Astrocyte (in vitro differentiated cells and primary cell): ENCODE results near the gene NTRK1. TPM values are rescaled to one million over a fixed set of nuclear protein-coding genes. Genes with fewer than 3 reads are reported as not detected.

Source experiments
- DNase-seq: peaks from one replicate; pipeline ENCODE4 v3.0.0-alpha.2; 2010; ENCODE audit warnings: low read depth
- FAIRE-seq: peaks from 2 replicates; lab custom pipeline; 2011; peaks lifted over from hg19 to GRCh38; lab: Jason Lieb, UNC
- H2AFZ ChIP-seq: 2 replicates; pipeline ENCODE4 v1.6.0; 2012; ENCODE audit warnings: low read depth, low read length, inconsistent platforms
- H3K27ac ChIP-seq: 2 replicates; pipeline ENCODE4 v1.5.1; 2011; ENCODE audit warnings: low read depth, low read length, inconsistent platforms
- H3K27me3 ChIP-seq: 2 replicates; pipeline ENCODE4 v1.6.0; 2011; ENCODE audit warnings: low read length, inconsistent platforms; ENCODE audit not compliant: insufficient read depth
- H3K36me3 ChIP-seq: 2 replicates; pipeline ENCODE4 v1.5.1; 2011; ENCODE audit warnings: low read length, inconsistent platforms; ENCODE audit not compliant: insufficient read depth
- H3K4me1 ChIP-seq: 2 replicates; pipeline ENCODE4 v1.5.1; 2011; ENCODE audit warnings: low read length, inconsistent platforms; ENCODE audit not compliant: insufficient read depth
- H3K4me2 ChIP-seq: 2 replicates; pipeline ENCODE4 v1.6.0; 2012; ENCODE audit warnings: low read length, inconsistent platforms
- H3K4me3 ChIP-seq: 2 replicates; pipeline ENCODE4 v1.5.1; 2011; ENCODE audit warnings: low read depth, mild to moderate bottlenecking, low read length, inconsistent platforms; ENCODE audit not compliant: insufficient read depth
- H3K79me2 ChIP-seq: 2 replicates; pipeline ENCODE4 v1.6.0; 2012; ENCODE audit warnings: mild to moderate bottlenecking, low read length, inconsistent platforms; ENCODE audit not compliant: insufficient read depth
- H3K9ac ChIP-seq: 2 replicates; pipeline ENCODE4 v1.6.0; 2012; ENCODE audit warnings: mild to moderate bottlenecking, low read length, inconsistent platforms
- H3K9me3 ChIP-seq: 2 replicates; pipeline ENCODE4 v1.5.1; 2012; ENCODE audit warnings: low read depth, mild to moderate bottlenecking, low read length, inconsistent platforms; ENCODE audit not compliant: insufficient read depth
- H4K20me1 ChIP-seq: 2 replicates; pipeline ENCODE4 v1.6.0; 2012; ENCODE audit warnings: low read length, inconsistent platforms; ENCODE audit not compliant: insufficient read depth
- H3K27ac Mint-ChIP-seq: one replicate; pipeline ENCODE4 v1.8.0; 2021; ENCODE audit warnings: mild to moderate bottlenecking, mixed read lengths; ENCODE audit not compliant: unreplicated experiment
- H3K27me3 Mint-ChIP-seq: one replicate; pipeline ENCODE4 v1.8.0; 2021; ENCODE audit warnings: low read depth, mixed read lengths; ENCODE audit not compliant: unreplicated experiment
- H3K36me3 Mint-ChIP-seq: one replicate; pipeline ENCODE4 v1.8.0; 2021; ENCODE audit warnings: low read depth, mixed read lengths; ENCODE audit not compliant: unreplicated experiment
- H3K4me1 Mint-ChIP-seq: one replicate; pipeline ENCODE4 v1.8.0; 2021; ENCODE audit warnings: low read depth, mixed read lengths; ENCODE audit not compliant: unreplicated experiment
- H3K4me3 Mint-ChIP-seq: one replicate; pipeline ENCODE4 v1.8.0; 2021; ENCODE audit warnings: mild to moderate bottlenecking, moderate library complexity, mixed read lengths; ENCODE audit not compliant: unreplicated experiment
- H3K9me3 Mint-ChIP-seq: one replicate; pipeline ENCODE4 v1.8.0; 2021; ENCODE audit warnings: mild to moderate bottlenecking, mixed read lengths; ENCODE audit not compliant: unreplicated experiment
- CTCF ChIP-seq: IDR thresholded peaks from 2 replicates; pipeline ENCODE4 v1.5.1; 2011; ENCODE audit warnings: low read depth, mild to moderate bottlenecking, inconsistent platforms, low read length, moderate library complexity; ENCODE audit not compliant: insufficient read depth
- EZH2 ChIP-seq: IDR thresholded peaks from 2 replicates; pipeline ENCODE4 v1.6.1; 2012; ENCODE audit warnings: mild to moderate bottlenecking, low read length, inconsistent platforms; ENCODE audit not compliant: insufficient read depth
- total RNA-seq: library from RNA; stranded (reverse); gene quantifications from 2 replicates; pipeline ENCODE4 v1.2.1, GENCODE V29; 2021

Gene NTRK1
- total RNA-seq, 1 donor from 2014 or later = 0.27 TPM

DNA sequence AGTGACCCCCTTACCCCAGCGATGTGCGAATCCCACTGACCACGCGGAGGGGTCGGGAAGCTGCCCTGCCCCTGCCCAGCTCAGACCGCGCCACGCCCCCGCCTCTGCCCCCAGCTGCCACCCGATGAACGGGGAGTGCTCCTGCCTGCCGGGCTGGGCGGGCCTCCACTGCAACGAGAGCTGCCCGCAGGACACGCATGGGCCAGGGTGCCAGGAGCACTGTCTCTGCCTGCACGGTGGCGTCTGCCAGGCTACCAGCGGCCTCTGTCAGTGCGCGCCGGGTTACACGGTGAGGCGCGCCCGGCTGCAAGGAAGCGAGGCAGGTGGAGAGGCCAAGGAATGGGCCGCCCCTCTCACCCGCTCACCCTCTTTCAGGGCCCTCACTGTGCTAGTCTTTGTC is 47.9 kb downstream of the NTRK1 start:
- no peaks in the 10 kb centered on the region for H3K36me3 ChIP-seq
- H3K27me3 Mint-ChIP-seq = peaks cover 6% of the 10 kb centered on the region
- H3K4me1 Mint-ChIP-seq = peaks cover 23% of the 10 kb centered on the region
- H3K9me3 Mint-ChIP-seq = no peaks in the 10 kb centered on the region
- H3K27ac Mint-ChIP-seq = no peak overlapping the region
- peaks cover 9% of the 10 kb centered on the region for H3K79me2 ChIP-seq
- peaks cover 28% of the 10 kb centered on the region for H3K4me1 ChIP-seq
- no peak overlapping the region for H3K27ac ChIP-seq
- peaks cover 8% of the 10 kb centered on the region for H3K36me3 Mint-ChIP-seq
- no peak overlapping the region for H3K9ac ChIP-seq
- DNase-seq (no peak), FAIRE-seq (no peak)
- no peak for TF ChIP-seq CTCF
- no peak for TF ChIP-seq EZH2
- no peak overlapping the region for H3K4me3 ChIP-seq
- no peak overlapping the region for H3K4me2 ChIP-seq
- H3K27me3 ChIP-seq = no peaks in the 10 kb centered on the region
- H3K9me3 ChIP-seq = peaks cover 6% of the 10 kb centered on the region
- H2AFZ ChIP-seq = no peak overlapping the region
- no peak overlapping the region for H3K4me3 Mint-ChIP-seq
- H4K20me1 ChIP-seq = peaks cover 17% of the 10 kb centered on the region

DNA sequence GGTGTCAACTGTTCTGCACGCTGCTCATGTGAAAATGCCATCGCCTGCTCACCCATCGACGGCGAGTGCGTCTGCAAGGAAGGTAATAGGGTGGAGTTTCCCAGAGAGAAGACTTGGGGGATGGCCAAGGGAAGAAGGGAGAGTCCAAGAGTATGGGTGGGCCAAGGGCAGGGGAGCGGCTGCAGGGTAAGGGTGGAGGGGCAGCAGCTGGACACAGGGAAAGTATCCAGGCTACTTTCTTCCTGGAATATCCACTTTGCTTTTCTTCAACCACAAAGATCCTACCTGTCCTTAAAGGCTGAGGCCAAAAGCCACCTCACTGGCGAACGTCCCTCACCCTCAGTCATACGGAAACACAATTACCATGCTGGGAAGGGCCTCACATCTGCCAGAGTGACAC is 48.3 kb downstream of the NTRK1 start:
- H3K27ac ChIP-seq = no peak overlapping the region
- H3K36me3 Mint-ChIP-seq = peaks cover 8% of the 10 kb centered on the region
- H3K27me3 Mint-ChIP-seq = peaks cover 5% of the 10 kb centered on the region
- TF ChIP-seq CTCF = no peak
- TF ChIP-seq EZH2 = no peak
- H3K4me1 ChIP-seq = peaks cover 27% of the 10 kb centered on the region
- FAIRE-seq (no peak), DNase-seq (no peak)
- H3K79me2 ChIP-seq = peaks cover 4% of the 10 kb centered on the region
- peaks cover 6% of the 10 kb centered on the region for H3K9me3 ChIP-seq
- H2AFZ ChIP-seq = no peak overlapping the region
- H3K4me2 ChIP-seq = no peak overlapping the region
- H3K4me3 Mint-ChIP-seq = no peak overlapping the region
- no peak overlapping the region for H3K4me3 ChIP-seq
- H3K27me3 ChIP-seq = no peaks in the 10 kb centered on the region
- H4K20me1 ChIP-seq = peaks cover 13% of the 10 kb centered on the region
- H3K4me1 Mint-ChIP-seq = peaks cover 21% of the 10 kb centered on the region
- no peak overlapping the region for H3K27ac Mint-ChIP-seq
- no peak overlapping the region for H3K9ac ChIP-seq
- H3K36me3 ChIP-seq = no peaks in the 10 kb centered on the region
- H3K9me3 Mint-ChIP-seq = no peaks in the 10 kb centered on the region

DNA sequence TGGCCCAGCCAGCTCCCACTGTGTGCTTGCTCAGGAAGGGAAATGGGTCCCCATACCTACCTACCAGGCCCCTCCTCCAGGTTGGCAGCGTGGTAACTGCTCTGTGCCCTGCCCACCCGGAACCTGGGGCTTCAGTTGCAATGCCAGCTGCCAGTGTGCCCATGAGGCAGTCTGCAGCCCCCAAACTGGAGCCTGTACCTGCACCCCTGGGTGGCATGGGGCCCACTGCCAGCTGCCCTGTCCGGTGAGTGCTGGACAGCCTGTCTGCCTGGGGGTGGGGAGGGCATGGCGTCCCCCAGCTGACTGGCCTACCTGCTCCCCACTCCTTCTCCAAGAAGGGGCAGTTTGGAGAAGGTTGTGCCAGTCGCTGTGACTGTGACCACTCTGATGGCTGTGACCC is 49.0 kb downstream of the NTRK1 start:
- TF ChIP-seq CTCF = no peak
- no peak for TF ChIP-seq EZH2
- no peaks in the 10 kb centered on the region for H3K79me2 ChIP-seq
- DNase-seq (no peak), FAIRE-seq (no peak)
- H2AFZ ChIP-seq = no peak overlapping the region
- H3K9ac ChIP-seq = no peak overlapping the region
- peaks cover 16% of the 10 kb centered on the region for H3K36me3 Mint-ChIP-seq
- H3K36me3 ChIP-seq = no peaks in the 10 kb centered on the region
- no peak overlapping the region for H3K4me3 ChIP-seq
- H3K27ac Mint-ChIP-seq = no peak overlapping the region
- peaks cover 5% of the 10 kb centered on the region for H3K27me3 Mint-ChIP-seq
- peaks cover 6% of the 10 kb centered on the region for H3K9me3 ChIP-seq
- no peak overlapping the region for H3K4me2 ChIP-seq
- H3K27me3 ChIP-seq = no peaks in the 10 kb centered on the region
- no peak overlapping the region for H3K27ac ChIP-seq
- peaks cover 33% of the 10 kb centered on the region for H3K4me1 ChIP-seq
- H3K4me1 Mint-ChIP-seq = peaks cover 25% of the 10 kb centered on the region
- H4K20me1 ChIP-seq = peaks cover 10% of the 10 kb centered on the region
- H3K9me3 Mint-ChIP-seq = peaks cover 2% of the 10 kb centered on the region
- no peak overlapping the region for H3K4me3 Mint-ChIP-seq
